AG09319 (cell line): ENCODE data around the gene GAS7.

Experiments used
- DNase-seq: peaks from one replicate; pipeline ENCODE4 v3.0.0-alpha.2; 2010; ENCODE audit warnings: low read depth; ENCODE audit errors: extremely low read depth
- TF ChIP-seq, protein P1 (sequence below): IDR thresholded peaks from 2 replicates; pipeline ENCODE4 v1.5.1; 2011; ENCODE audit warnings: low read depth, mild to moderate bottlenecking, inconsistent platforms, low read length, moderate library complexity

GAS7 gene

DNA sequence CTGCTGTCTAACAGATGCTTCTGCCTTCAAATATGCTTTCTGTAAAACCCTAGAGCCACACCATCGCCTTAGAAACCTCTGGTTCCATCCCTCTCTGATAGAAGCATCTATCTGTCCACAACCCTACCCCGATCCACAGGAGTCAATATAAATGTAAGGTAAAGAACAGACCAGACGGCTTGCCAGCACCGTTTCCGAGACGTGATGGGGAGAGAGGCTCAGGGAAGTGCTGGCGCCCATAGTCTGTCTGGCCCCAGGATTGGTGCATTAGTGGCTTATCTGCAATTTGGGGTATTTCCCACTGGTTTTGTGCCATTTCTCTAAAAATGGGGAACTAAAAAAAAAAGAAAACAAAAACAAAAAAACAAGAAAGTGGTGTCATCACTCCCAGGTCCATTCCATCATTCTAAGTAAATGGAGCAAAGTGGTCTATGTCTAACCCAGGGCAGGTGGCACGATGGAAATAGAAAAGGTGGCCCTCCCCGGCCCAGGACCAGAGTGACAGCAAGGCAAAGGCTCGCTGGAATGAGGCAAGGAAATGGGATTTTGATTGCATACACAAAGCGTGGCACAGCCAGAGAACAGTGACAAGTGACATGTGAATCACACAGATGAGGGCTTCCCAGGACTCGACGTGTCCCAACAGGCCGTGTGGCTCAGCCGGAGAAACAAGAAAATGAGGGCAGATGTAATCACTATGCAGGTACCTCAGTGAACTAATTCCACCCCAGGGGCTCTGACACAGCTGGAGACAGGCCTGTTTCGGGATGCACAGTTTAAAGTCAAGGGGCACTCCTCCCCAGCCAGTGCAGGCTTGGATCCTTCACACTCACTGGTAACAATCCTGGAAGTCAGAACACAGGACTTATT lies 125.6 kb downstream of the GAS7 start:
- TF ChIP-seq, protein P1, sequence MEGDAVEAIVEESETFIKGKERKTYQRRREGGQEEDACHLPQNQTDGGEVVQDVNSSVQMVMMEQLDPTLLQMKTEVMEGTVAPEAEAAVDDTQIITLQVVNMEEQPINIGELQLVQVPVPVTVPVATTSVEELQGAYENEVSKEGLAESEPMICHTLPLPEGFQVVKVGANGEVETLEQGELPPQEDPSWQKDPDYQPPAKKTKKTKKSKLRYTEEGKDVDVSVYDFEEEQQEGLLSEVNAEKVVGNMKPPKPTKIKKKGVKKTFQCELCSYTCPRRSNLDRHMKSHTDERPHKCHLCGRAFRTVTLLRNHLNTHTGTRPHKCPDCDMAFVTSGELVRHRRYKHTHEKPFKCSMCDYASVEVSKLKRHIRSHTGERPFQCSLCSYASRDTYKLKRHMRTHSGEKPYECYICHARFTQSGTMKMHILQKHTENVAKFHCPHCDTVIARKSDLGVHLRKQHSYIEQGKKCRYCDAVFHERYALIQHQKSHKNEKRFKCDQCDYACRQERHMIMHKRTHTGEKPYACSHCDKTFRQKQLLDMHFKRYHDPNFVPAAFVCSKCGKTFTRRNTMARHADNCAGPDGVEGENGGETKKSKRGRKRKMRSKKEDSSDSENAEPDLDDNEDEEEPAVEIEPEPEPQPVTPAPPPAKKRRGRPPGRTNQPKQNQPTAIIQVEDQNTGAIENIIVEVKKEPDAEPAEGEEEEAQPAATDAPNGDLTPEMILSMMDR = no peak
- DNase-seq = no peak

- DNase-seq = no peak
- TF ChIP-seq, protein P1 = no peak
Observed at GRCh38 chr17:10072086-10072485, 126.3 kb downstream of the GAS7 start.

DNA sequence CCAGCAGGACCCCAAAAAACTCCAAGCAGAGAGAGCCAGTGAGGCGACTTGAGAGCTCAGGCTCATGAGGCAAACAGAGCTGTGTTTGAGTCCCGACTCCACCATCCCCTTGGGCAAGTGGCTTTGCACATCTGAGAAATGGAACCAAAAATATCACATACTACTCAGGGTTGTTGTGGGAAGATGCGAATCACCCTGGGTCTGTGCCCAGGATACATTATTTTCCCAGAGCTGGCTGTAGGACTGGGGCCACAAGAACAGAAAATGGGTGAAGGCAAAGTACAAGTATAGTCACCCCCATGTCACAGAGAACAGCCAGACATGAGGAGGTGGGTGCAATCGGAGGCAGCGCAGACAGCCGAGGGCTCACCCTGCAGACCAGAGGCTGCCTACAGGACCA lies 127.3 kb downstream of the GAS7 start:
- TF ChIP-seq, protein P1 = no peak
- DNase-seq = no peak

- DNase-seq = no peak
- TF ChIP-seq, protein P1 = no peak
Observed at GRCh38 chr17:10070690-10071089, 127.7 kb downstream of the GAS7 start.

DNA sequence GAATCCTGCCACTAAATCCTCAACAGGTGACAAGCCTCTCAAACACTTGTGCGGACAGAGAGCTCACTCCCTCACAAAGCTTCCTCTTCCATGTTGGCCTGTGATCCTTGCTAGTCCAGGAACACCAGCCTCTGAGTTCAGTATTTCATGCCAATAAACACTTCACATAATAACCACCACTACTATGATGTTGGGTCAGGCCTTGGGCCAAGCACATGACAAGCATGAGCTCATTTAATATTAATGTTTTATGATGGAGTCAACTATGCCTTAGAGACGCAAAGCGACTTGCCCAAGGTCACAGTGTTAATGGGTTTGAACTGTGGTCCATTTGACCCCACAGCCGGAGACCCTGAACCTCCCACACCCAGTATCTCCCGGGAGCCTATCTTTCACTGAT lies 129.1 kb downstream of the GAS7 start:
- DNase-seq = no peak
- TF ChIP-seq, protein P1 = no peak

DNA sequence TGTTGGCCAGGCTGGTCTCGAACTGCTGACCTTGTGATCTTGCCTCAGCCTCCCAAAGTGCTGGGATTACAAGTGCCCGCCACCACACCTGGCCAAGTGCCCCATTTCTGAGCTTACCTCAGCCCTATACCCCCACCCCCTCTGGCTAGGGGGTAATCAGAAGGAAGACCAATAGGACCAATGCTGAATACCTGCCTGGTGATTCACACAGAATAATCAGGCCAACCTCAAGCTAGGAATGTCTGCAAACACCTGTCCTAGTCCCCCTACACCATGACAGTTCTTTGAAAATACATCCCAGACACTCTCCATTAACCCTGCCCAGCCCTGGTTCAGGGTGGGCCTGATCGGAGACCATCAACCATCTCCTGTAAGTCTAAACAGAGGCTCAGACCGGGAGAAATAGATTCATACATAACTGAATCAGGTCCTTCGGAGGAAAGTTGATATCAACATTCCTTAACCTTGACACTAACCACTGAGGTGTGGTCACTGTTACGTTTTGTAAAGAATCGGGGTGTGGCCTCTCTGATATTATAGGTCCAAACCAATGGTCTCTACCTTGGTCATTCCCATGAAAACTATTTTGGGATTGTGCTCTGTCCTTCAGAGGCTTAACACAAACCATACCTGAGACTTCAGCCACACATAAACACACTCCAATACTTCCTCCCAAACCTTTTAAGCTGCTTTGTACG lies 130.8 kb downstream of the GAS7 start:
- DNase-seq = no peak
- TF ChIP-seq, protein P1 = no peak

- DNase-seq = no peak
- TF ChIP-seq, protein P1 = no peak
Observed at GRCh38 chr17:10064536-10064935, 133.9 kb downstream of the GAS7 start.
